Neural cell (in vitro differentiated cells): ENCODE data around the gene ANXA6.

Experiments
- EP300 ChIP-seq: fragments of 450-650 bp; conservative IDR thresholded peaks from 2 replicates; pipeline ENCODE4 v1.6.1; 2014; ENCODE audit warnings: antibody characterized with exemption, mild to moderate bottlenecking, moderate library complexity; ENCODE audit not compliant: poor library complexity, severe bottlenecking
- EZH2 ChIP-seq: fragments of 200-600, 300-800 bp; shearing (Covaris generic), sonication (generic); IDR thresholded peaks from 2 replicates; pipeline ENCODE4 v1.6.1; 2014; ENCODE audit warnings: antibody characterized with exemption, low read length, borderline replicate concordance, mild to moderate bottlenecking; ENCODE audit not compliant: insufficient read depth, poor library complexity, severe bottlenecking
- MXI1 ChIP-seq: fragments of 450-650 bp; conservative IDR thresholded peaks from 2 replicates; pipeline ENCODE4 v1.6.1; 2014; ENCODE audit warnings: antibody characterized with exemption, mild to moderate bottlenecking; ENCODE audit not compliant: poor library complexity, severe bottlenecking
- POLR2AphosphoS5 ChIP-seq: IDR thresholded peaks from 2 replicates; pipeline ENCODE4 v1.6.1; 2012
- RAD21 ChIP-seq: fragments of 450-650 bp; conservative IDR thresholded peaks from 2 replicates; pipeline ENCODE4 v1.6.1; 2014; ENCODE audit warnings: antibody characterized with exemption, mild to moderate bottlenecking, moderate library complexity
- TAF1 ChIP-seq: IDR thresholded peaks from 2 replicates; pipeline ENCODE4 v1.6.1; 2012; ENCODE audit warnings: low read depth
- TF ChIP-seq, protein P1 (sequence below): fragments of 450-650 bp; IDR thresholded peaks from 2 replicates; pipeline ENCODE4 v1.5.1; 2014; ENCODE audit warnings: antibody characterized with exemption, mild to moderate bottlenecking, moderate library complexity; ENCODE audit not compliant: poor library complexity, severe bottlenecking
- TF ChIP-seq, protein P2 (sequence below): IDR thresholded peaks from 2 replicates; pipeline ENCODE4 v1.6.1; 2012; ENCODE audit warnings: borderline replicate concordance

DNA sequence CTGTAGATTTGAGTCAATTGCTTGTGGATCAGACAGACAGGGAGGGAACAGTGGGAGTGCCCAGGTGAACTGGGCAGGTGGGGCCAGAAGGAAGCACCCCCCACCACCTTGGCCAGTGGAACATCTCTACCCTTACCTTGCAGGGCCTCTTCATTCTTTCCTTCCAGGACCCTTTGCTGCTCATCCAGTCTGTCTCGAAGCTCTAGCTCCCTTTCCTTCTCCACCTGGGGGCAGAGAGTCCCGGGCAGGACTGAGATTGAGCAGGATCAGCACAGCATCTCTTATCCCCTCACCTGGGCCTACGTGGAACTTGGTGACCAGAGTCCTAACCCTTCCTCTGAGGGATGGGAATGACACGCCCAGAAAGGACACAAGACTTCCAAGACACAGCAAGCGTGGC, 41.3 kb upstream of the ANXA6 start:
- TF ChIP-seq TAF1 = no peak
- TF ChIP-seq, protein P1, sequence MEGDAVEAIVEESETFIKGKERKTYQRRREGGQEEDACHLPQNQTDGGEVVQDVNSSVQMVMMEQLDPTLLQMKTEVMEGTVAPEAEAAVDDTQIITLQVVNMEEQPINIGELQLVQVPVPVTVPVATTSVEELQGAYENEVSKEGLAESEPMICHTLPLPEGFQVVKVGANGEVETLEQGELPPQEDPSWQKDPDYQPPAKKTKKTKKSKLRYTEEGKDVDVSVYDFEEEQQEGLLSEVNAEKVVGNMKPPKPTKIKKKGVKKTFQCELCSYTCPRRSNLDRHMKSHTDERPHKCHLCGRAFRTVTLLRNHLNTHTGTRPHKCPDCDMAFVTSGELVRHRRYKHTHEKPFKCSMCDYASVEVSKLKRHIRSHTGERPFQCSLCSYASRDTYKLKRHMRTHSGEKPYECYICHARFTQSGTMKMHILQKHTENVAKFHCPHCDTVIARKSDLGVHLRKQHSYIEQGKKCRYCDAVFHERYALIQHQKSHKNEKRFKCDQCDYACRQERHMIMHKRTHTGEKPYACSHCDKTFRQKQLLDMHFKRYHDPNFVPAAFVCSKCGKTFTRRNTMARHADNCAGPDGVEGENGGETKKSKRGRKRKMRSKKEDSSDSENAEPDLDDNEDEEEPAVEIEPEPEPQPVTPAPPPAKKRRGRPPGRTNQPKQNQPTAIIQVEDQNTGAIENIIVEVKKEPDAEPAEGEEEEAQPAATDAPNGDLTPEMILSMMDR = no peak
- TF ChIP-seq EP300 = no peak
- no peak for TF ChIP-seq EZH2
- TF ChIP-seq POLR2AphosphoS5 = no peak
- TF ChIP-seq, protein P2, sequence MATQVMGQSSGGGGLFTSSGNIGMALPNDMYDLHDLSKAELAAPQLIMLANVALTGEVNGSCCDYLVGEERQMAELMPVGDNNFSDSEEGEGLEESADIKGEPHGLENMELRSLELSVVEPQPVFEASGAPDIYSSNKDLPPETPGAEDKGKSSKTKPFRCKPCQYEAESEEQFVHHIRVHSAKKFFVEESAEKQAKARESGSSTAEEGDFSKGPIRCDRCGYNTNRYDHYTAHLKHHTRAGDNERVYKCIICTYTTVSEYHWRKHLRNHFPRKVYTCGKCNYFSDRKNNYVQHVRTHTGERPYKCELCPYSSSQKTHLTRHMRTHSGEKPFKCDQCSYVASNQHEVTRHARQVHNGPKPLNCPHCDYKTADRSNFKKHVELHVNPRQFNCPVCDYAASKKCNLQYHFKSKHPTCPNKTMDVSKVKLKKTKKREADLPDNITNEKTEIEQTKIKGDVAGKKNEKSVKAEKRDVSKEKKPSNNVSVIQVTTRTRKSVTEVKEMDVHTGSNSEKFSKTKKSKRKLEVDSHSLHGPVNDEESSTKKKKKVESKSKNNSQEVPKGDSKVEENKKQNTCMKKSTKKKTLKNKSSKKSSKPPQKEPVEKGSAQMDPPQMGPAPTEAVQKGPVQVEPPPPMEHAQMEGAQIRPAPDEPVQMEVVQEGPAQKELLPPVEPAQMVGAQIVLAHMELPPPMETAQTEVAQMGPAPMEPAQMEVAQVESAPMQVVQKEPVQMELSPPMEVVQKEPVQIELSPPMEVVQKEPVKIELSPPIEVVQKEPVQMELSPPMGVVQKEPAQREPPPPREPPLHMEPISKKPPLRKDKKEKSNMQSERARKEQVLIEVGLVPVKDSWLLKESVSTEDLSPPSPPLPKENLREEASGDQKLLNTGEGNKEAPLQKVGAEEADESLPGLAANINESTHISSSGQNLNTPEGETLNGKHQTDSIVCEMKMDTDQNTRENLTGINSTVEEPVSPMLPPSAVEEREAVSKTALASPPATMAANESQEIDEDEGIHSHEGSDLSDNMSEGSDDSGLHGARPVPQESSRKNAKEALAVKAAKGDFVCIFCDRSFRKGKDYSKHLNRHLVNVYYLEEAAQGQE = no peak
- no peak for TF ChIP-seq MXI1
- no peak for TF ChIP-seq RAD21
